ENCODE measurements around the gene HLA-DQA1. TPM values are rescaled to one million over a fixed set of nuclear protein-coding genes. Genes with fewer than 3 reads are reported as not detected.
"Not testable (repeated sequence)": the region's sequence is repeated elsewhere in the genome, so short reads cannot be mapped to it uniquely, and the experiment has no call there.

The HLA-DQA1 gene
- polyA plus RNA-seq, 1 experiment = not detected

- ChIA-PET POLR2A (no interaction called here), CTCF (no interaction called here)
These were observed 8.0 kb downstream of the HLA-DQA1 start for GRCh38 chr6:32645047-32645703.

DNA sequence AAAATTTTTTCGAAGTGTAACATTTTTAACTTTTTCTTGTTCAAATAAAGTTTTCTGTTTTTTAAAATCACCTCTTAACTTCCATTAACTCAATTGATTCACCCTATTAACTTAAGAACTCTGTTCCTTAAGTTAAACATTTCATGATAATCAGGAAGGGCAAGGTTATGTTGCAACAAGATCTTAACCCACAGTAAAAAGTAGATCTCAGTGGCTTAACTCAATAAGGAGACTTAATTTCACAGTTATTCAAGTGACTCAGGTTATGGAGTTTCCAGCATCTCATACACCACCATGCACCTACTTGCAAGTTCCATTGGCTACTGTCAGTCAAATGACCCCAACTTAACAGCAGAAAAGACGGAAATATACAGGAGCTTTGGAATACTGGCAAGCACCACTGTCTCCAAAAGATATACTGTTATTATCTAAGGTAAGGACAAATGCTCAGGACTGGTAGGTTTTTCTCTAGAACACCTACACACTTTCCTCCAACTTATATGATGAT lies 18.1 kb downstream of the HLA-DQA1 start:
- Histone ChIP-seq H3K27me3 (ENCODE audit: control insufficient read depth, insufficient read depth, low read length) (no peaks in the 10 kb centered on the region), H3K9me3 (ENCODE audit: control insufficient read depth, insufficient read depth, low read length) (no peaks in the 10 kb centered on the region), H3K4me3 (ENCODE audit: low read depth, low read length) (no peak overlapping the region), H3K27ac (ENCODE audit: low read depth, low read length) (no peak overlapping the region)
- TF ChIP-seq, protein P1, sequence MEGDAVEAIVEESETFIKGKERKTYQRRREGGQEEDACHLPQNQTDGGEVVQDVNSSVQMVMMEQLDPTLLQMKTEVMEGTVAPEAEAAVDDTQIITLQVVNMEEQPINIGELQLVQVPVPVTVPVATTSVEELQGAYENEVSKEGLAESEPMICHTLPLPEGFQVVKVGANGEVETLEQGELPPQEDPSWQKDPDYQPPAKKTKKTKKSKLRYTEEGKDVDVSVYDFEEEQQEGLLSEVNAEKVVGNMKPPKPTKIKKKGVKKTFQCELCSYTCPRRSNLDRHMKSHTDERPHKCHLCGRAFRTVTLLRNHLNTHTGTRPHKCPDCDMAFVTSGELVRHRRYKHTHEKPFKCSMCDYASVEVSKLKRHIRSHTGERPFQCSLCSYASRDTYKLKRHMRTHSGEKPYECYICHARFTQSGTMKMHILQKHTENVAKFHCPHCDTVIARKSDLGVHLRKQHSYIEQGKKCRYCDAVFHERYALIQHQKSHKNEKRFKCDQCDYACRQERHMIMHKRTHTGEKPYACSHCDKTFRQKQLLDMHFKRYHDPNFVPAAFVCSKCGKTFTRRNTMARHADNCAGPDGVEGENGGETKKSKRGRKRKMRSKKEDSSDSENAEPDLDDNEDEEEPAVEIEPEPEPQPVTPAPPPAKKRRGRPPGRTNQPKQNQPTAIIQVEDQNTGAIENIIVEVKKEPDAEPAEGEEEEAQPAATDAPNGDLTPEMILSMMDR (IDR thresholded peaks at IDR 0.05; ENCODE audit: low read depth, low read length) = no peak
- no peak for DNase-seq (ENCODE audit: low read depth, low spot score)
- POLR2A ChIA-PET = no interaction called here
- CTCF ChIA-PET = no interaction called here

More at GRCh38 chr6:32645047-32645703, 8.0 kb downstream of the HLA-DQA1 start:
- Histone ChIP-seq H3K27me3 (ENCODE audit: control insufficient read depth, insufficient read depth, low read length) (no peaks in the 10 kb centered on the region), H3K9me3 (ENCODE audit: control insufficient read depth, insufficient read depth, low read length) (no peaks in the 10 kb centered on the region), H3K4me3 (ENCODE audit: low read depth, low read length) (no peak overlapping the region), H3K27ac (ENCODE audit: low read depth, low read length) (no peak overlapping the region)
- no peak for DNase-seq (ENCODE audit: low read depth, low spot score)
- TF ChIP-seq, protein P1 (IDR thresholded peaks at IDR 0.05; ENCODE audit: low read depth, low read length) = no peak

DNA sequence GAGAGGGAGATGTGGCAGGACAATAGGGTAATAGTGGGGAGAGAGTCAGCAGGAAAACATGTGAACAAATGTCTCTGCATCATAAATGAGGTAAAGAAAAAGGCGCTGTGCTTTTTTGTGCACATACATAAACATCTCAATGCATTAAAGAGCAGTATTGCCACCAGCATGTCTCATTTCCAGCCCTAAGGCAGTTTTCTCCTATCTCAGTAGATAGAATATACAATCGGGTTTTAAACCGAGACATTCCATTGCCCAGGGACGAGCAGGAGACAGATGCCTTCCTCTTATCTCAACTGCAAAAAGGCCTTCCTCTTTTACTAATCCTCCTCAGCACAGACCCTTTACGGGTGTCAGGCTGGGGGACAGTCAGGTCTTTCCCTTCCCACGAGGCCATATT lies 20.1 kb downstream of the HLA-DQA1 start:
- H3K27ac ChIP-seq (ENCODE audit: low read depth, low read length); POLR2A ChIA-PET; H3K27me3 ChIP-seq (ENCODE audit: control insufficient read depth, insufficient read depth, low read length); H3K4me3 ChIP-seq (ENCODE audit: low read depth, low read length); H3K9me3 ChIP-seq (ENCODE audit: control insufficient read depth, insufficient read depth, low read length); DNase-seq (ENCODE audit: low read depth, low spot score); CTCF ChIA-PET: not testable (repeated sequence)

DNA sequence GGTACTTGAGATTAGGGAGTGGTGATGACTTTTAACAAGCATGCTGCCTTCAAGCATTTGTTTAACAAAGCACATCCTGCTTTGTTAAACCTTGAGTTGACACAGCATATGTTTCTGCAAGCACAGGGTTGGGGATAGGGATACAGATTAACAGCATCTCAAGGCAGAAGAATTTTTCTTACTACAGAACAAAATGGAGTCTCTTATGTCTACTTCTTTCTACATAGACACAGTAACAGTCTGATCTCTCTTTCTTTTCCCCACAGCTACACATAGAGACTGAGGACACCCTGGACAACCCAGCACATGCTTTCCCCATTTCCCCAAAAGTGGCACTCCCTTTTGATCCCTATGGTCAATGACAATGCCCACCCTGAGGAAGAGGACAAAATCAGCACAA lies 20.6 kb downstream of the HLA-DQA1 start:
- H3K9me3 ChIP-seq (ENCODE audit: control insufficient read depth, insufficient read depth, low read length); H3K27me3 ChIP-seq (ENCODE audit: control insufficient read depth, insufficient read depth, low read length); H3K27ac ChIP-seq (ENCODE audit: low read depth, low read length); DNase-seq (ENCODE audit: low read depth, low spot score); POLR2A ChIA-PET; CTCF ChIA-PET; H3K4me3 ChIP-seq (ENCODE audit: low read depth, low read length): not testable (repeated sequence)

GRCh38 chr6:32658268-32658897 lies 21.2 kb downstream of the HLA-DQA1 start:
- CTCF ChIA-PET = no interaction called here
- no peak for DNase-seq (ENCODE audit: low read depth, low spot score)
- Histone ChIP-seq H3K27me3 (ENCODE audit: control insufficient read depth, insufficient read depth, low read length) (no peaks in the 10 kb centered on the region), H3K27ac (ENCODE audit: low read depth, low read length) (no peak overlapping the region), H3K4me3 (ENCODE audit: low read depth, low read length) (no peak overlapping the region), H3K9me3 (ENCODE audit: control insufficient read depth, insufficient read depth, low read length) (no peaks in the 10 kb centered on the region)
- TF ChIP-seq, protein P1 (IDR thresholded peaks at IDR 0.05; ENCODE audit: low read depth, low read length) = no peak
- POLR2A ChIA-PET = no interaction called here

DNA sequence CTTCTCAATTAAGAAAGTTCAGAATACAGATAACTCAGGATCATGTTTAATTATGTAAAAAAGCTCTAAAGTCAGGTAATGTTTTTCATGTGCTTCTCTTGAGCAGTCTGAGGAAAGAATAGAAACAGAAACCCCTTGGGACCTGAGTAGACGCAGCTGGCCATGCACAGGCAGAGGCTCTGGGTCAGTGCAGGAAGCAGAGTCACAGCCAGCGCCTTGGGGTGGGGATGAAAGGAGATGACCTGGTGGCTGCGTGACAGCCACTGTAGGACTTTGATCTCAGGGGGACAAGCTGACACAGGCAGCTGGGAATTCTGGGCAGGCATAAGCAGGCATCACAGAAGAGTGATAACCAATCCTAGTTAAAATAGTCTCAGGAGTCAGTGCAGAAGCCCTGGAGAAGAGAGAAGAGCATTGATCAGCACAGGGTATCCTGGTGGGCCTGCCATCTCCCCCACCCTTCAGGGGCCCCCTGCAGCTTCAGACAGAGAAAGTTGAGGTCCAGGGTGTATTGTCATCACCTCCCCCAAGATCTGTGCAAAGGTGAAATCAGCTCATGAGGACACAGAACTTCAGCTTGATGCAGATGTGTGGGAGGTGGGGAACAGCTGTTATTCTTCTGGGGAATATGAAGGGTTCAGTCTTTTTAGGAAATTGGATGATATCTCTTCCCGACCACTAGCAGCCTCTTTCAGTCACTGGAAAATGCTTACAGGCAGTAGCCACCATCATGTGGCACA lies 22.8 kb downstream of the HLA-DQA1 start:
- Histone ChIP-seq H3K4me3 (ENCODE audit: low read depth, low read length) (no peak overlapping the region), H3K9me3 (ENCODE audit: control insufficient read depth, insufficient read depth, low read length) (no peaks in the 10 kb centered on the region), H3K27ac (ENCODE audit: low read depth, low read length) (no peak overlapping the region), H3K27me3 (ENCODE audit: control insufficient read depth, insufficient read depth, low read length) (no peaks in the 10 kb centered on the region)
- POLR2A ChIA-PET = no interaction called here
- no peak for DNase-seq (ENCODE audit: low read depth, low spot score)
- CTCF ChIA-PET = no interaction called here
- TF ChIP-seq, protein P1 (IDR thresholded peaks at IDR 0.05; ENCODE audit: low read depth, low read length) = no peak
